ENCODE measurements around the gene EFNA1. TPM values are rescaled to one million over a fixed set of nuclear protein-coding genes. Genes with fewer than 3 reads are reported as not detected.

The EFNA1 gene
- total RNA-seq: 1 to 10 TPM; 1.6 to 8.4 (median 5.1) TPM
- total RNA-seq (2013): 2.0 TPM
- total RNA-seq: 0.08 to 8.5 (median 1.8) reads per million in 29 experiments

- DNase-seq (peak in 17 of 35 experiments; percentile 8 to 60 (median 29)), ATAC-seq (replicated peaks in 1 of 4) (peak; percentile 52 to 72 (median 60))
- Mint-ChIP-seq H3K36me3 (no peaks in the 10 kb centered on the region), H3K9me3 (no peaks in the 10 kb centered on the region), H3K4me3 (peak within 1 kb of the TSS; percentile 82 to 84 (median 83)), H3K27me3 (peaks cover 0 to 22% of the 10 kb centered on the region in 2 donors), H3K4me1 (peaks cover 37 to 42% (median 42%) of the 10 kb centered on the region in 3 donors), H3K27ac (peak within 1 kb of the TSS; percentile 80 to 89)
- POLR2A ChIA-PET: no interaction called here
- peak within 1 kb of the TSS; percentile 16 for H3K27ac ChIP-seq (ENCODE audit: low read length)
- no peaks in the 10 kb centered on the region for H3K36me3 ChIP-seq (ENCODE audit: control insufficient read depth in 2 of 2, extremely low read depth in 1 of 2, insufficient read depth in 1 of 2, low read length in 1 of 2)
- CTCF ChIA-PET: interaction anchor here in 1 of 2 donors (1.3 kb wide), 1 partner anchor 10 kb away, joined by 4 read pairs; no protein-coding TSS in a partner anchor
- H3K27me3 ChIP-seq (replicated peaks in 1 of 2; ENCODE audit: control insufficient read depth in 2 of 2, extremely low read depth in 1 of 2, insufficient read depth in 2 of 2, low read length in 1 of 2): peaks cover 0 to 57% of the 10 kb centered on the region in 2 experiments
- H3K4me1 ChIP-seq (ENCODE audit: control insufficient read depth in 1 of 2, extremely low read depth in 1 of 2, insufficient read depth in 2 of 2, low read length in 2 of 2): peaks cover 11 to 42% of the 10 kb centered on the region in 2 experiments
- H3K9me3 ChIP-seq: no peaks in the 10 kb centered on the region
- H3K4me3 ChIP-seq (ENCODE audit: control insufficient read depth in 1 of 2, extremely low read depth in 1 of 2, low read length in 1 of 2): peak within 1 kb of the TSS; percentile 49 to 77
- WGBS (ENCODE audit: insufficient coverage): under 1% methylated on average over 60 of the region's 76 CpGs
Measured at GRCh38 chr1:155127105-155127966, at the start of gene EFNA1. TSS of gene EFNA1 (plus strand) at chr1:155127876. CDS start at chr1:155127978, 102 bp downstream.

DNA sequence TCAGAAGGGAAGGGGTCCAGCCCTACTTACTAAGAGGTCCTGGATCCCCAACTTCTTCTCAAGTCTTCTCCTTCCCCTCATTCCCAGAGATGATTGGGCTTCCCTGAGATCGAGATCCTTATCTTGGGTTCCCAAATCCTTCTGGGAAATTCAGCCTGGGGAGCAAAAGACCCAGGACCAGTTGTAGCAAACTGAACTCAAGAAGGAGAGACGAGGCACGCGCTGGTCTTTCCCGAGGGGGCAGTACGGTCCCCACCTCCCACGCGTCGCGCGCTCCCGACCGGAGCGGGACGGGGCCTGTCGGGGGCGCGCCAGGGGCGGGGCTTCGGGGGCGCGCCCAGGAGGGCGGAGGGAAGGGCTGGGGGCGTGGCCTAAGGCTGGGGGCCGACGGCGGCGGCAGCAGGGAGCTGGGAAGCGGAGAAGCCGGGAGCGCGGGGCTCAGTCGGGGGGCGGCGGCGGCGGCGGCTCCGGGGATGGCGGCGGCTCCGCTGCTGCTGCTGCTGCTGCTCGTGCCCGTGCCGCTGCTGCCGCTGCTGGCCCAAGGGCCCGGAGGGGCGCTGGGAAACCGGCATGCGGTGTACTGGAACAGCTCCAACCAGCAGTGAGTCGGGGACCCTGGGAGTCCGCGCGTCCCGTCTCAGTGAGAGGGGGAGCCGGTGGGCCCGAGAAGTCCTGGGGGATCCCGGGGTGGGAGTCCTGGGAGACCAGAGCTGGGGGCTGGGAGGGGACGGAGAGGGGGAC, 49.0 kb upstream of the EFNA1 start, which contains the start of gene EFNA3:
Gene EFNA3 (plus strand): TSS at position 369 of the 741 bp plus-strand sequence. CDS start 105 bp downstream, at position 474.
- Histone ChIP-seq H3K4me1 (ENCODE audit: control insufficient read depth in 1 of 2, extremely low read depth in 1 of 2, insufficient read depth in 2 of 2, low read length in 2 of 2) (peaks cover 64 to 71% of the 10 kb centered on the region in 2 experiments), H3K4me3 (ENCODE audit: control insufficient read depth in 1 of 2, extremely low read depth in 1 of 2, low read length in 1 of 2) (peak within 1 kb of the TSS; percentile 33 to 51), H3K36me3 (ENCODE audit: control insufficient read depth in 2 of 2, extremely low read depth in 1 of 2, insufficient read depth in 1 of 2, low read length in 1 of 2) (no peaks in the 10 kb centered on the region), H3K9me3 (no peaks in the 10 kb centered on the region), H3K27ac (ENCODE audit: low read length) (no peak within 1 kb of the TSS), H3K27me3 (replicated peaks in 1 of 2; ENCODE audit: control insufficient read depth in 2 of 2, extremely low read depth in 1 of 2, insufficient read depth in 2 of 2, low read length in 1 of 2) (peaks cover 2 to 56% of the 10 kb centered on the region in 2 experiments)
- DNase-seq (peak in 11 of 35 experiments; percentile 28 to 73 (median 47)), ATAC-seq (replicated peaks in 1 of 4) (peak; percentile 51 to 57 (median 52))
- CTCF ChIA-PET: interaction anchor here in 1 of 2 donors (0.8 kb wide), 1 partner anchor 24 kb away, joined by 3 read pairs; no protein-coding TSS in a partner anchor
- peak within 1 kb of the TSS in 1 of 2 donors; percentile 10 for H3K27ac Mint-ChIP-seq
- H3K4me3 Mint-ChIP-seq: peak within 1 kb of the TSS; percentile 73 to 85 (median 74)
- H3K9me3 Mint-ChIP-seq: no peaks in the 10 kb centered on the region
- 5% methylated on average over 58 of the region's 59 CpGs for WGBS (ENCODE audit: insufficient coverage)
- peaks cover 29 to 46% (median 42%) of the 10 kb centered on the region in 3 donors for H3K4me1 Mint-ChIP-seq
- peaks cover 18 to 27% of the 10 kb centered on the region in 2 donors for H3K27me3 Mint-ChIP-seq
- no peaks in the 10 kb centered on the region for H3K36me3 Mint-ChIP-seq
- POLR2A ChIA-PET: interaction anchor here (0.5 kb wide), 2 partner anchors 67 to 453 kb away, joined by 4 to 6 read pairs; no protein-coding TSS in a partner anchor

DNA sequence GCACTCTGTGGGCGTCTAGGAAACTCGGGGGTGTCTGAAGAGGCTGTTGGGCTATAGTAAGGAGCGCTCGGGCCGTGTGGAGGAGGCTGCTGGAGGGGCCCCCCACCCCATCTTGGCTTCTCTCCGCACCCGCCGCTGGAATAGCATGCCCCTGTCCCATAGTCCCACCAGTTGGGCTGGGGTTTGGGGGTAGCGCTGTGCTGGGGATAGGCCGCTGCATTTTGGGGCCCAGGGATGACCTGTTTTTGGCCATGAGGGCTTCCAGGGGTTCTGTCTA, 48.5 kb upstream of the EFNA1 start:
- Histone ChIP-seq H3K9me3 (no peaks in the 10 kb centered on the region), H3K36me3 (ENCODE audit: control insufficient read depth in 2 of 2, extremely low read depth in 1 of 2, insufficient read depth in 1 of 2, low read length in 1 of 2) (no peaks in the 10 kb centered on the region), H3K27ac (ENCODE audit: low read length) (no peak overlapping the region), H3K4me1 (ENCODE audit: control insufficient read depth in 1 of 2, extremely low read depth in 1 of 2, insufficient read depth in 2 of 2, low read length in 2 of 2) (peaks cover 63 to 67% of the 10 kb centered on the region in 2 experiments), H3K4me3 (ENCODE audit: control insufficient read depth in 1 of 2, extremely low read depth in 1 of 2, low read length in 1 of 2) (peak overlapping the region; percentile 33 to 51), H3K27me3 (replicated peaks in 1 of 2; ENCODE audit: control insufficient read depth in 2 of 2, extremely low read depth in 1 of 2, insufficient read depth in 2 of 2, low read length in 1 of 2) (peaks cover 2 to 61% of the 10 kb centered on the region in 2 experiments)
- H3K9me3 Mint-ChIP-seq: no peaks in the 10 kb centered on the region
- ATAC-seq (replicated peaks in 1 of 4) (peak in 2 of 4 experiments; percentile 3 to 4), DNase-seq (no peak)
- peaks cover 30 to 47% (median 41%) of the 10 kb centered on the region in 3 donors for H3K4me1 Mint-ChIP-seq
- H3K27ac Mint-ChIP-seq: no peak overlapping the region
- no peaks in the 10 kb centered on the region for H3K36me3 Mint-ChIP-seq
- ChIA-PET POLR2A (interaction anchor here in 1 of 2 donors (0.5 kb wide), 1 partner anchor 67 kb away, joined by 6 read pairs; no protein-coding TSS in a partner anchor), CTCF (no interaction called here)
- WGBS (ENCODE audit: insufficient coverage): 27% methylated on average over 2 of the region's 10 CpGs
- H3K4me3 Mint-ChIP-seq: peak overlapping the region; percentile 73 to 85 (median 74)
- H3K27me3 Mint-ChIP-seq: peaks cover 23 to 32% of the 10 kb centered on the region in 2 donors

- DNase-seq: peak in 3 of 35 experiments; percentile 28 to 47 (median 28)
- POLR2A ChIA-PET: interaction anchor here in 1 of 2 donors (0.5 kb wide), 1 partner anchor 68 kb away, joined by 6 read pairs; no protein-coding TSS in a partner anchor
- no peaks in the 10 kb centered on the region for H3K9me3 ChIP-seq
- no peak overlapping the region for H3K27ac ChIP-seq (ENCODE audit: low read length)
- Mint-ChIP-seq H3K36me3 (no peaks in the 10 kb centered on the region), H3K27ac (peak overlapping the region in 1 of 2 donors; percentile 10), H3K27me3 (peaks cover 25 to 37% of the 10 kb centered on the region in 2 donors), H3K9me3 (no peaks in the 10 kb centered on the region), H3K4me3 (peak overlapping the region; percentile 73 to 85 (median 74)), H3K4me1 (peaks cover 35 to 51% (median 41%) of the 10 kb centered on the region in 3 donors)
- H3K4me1 ChIP-seq (ENCODE audit: control insufficient read depth in 1 of 2, extremely low read depth in 1 of 2, insufficient read depth in 2 of 2, low read length in 2 of 2): peaks cover 66 to 69% of the 10 kb centered on the region in 2 experiments
- peak in 2 of 4 experiments; percentile 7 to 19 for ATAC-seq (replicated peaks in 1 of 4)
- CTCF ChIA-PET: no interaction called here
- peaks cover 2 to 66% of the 10 kb centered on the region in 2 experiments for H3K27me3 ChIP-seq (replicated peaks in 1 of 2; ENCODE audit: control insufficient read depth in 2 of 2, extremely low read depth in 1 of 2, insufficient read depth in 2 of 2, low read length in 1 of 2)
- H3K4me3 ChIP-seq (ENCODE audit: control insufficient read depth in 1 of 2, extremely low read depth in 1 of 2, low read length in 1 of 2): peak overlapping the region; percentile 33 to 51
- WGBS (ENCODE audit: insufficient coverage): 1% methylated on average over 54 of the region's 67 CpGs
- no peaks in the 10 kb centered on the region for H3K36me3 ChIP-seq (ENCODE audit: control insufficient read depth in 2 of 2, extremely low read depth in 1 of 2, insufficient read depth in 1 of 2, low read length in 1 of 2)
Measured at GRCh38 chr1:155079487-155080311, 48.0 kb upstream of the EFNA1 start.

DNA sequence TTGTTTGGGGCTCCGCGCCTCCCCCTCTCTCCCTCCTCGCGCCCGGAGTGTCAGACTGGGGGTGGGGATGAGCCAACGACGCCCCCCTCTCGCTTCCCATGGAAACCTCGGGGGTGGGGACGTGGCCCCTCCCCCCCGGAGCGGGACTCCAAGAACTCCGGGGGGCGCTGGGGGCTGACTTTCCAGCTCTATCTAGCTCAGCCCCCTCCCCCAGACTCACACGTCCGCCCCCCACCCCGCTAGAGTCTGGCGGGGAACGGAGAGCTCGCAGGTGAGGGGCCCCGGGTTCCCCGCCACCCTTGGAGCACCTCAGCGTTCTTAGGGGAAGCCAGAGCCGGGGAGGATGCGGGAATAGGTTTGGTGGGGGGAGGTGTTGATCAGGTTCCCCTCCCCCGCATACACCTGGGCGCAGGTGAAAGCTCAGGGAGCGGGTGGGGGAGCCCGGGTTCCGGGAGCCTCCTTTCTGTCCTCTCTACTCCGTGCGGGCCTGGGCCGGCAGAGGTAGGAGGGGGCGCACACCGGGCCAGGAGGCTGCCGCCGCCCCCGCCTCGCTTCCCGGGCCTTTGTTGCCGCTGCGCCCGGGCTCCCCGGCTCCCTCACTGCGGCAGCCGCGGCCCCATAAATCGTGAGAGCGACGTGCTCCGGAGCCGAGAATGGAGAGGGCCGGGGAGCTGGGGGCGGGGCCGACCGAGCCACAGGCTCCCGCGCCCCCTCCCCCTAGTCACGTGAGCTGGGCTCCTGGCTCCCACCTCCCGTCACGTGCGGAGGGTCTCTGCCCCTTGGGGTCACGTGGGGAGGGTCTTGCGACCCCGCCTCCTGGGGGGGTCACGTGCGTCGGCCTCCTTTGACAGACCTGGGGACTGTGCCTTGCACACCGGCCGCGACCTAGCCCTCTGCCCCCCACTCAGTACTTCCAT, 47.1 kb upstream of the EFNA1 start:
- ATAC-seq (replicated peaks in 1 of 4): no peak
- Histone ChIP-seq H3K27me3 (replicated peaks in 1 of 2; ENCODE audit: control insufficient read depth in 2 of 2, extremely low read depth in 1 of 2, insufficient read depth in 2 of 2, low read length in 1 of 2) (peaks cover 2 to 67% of the 10 kb centered on the region in 2 experiments), H3K9me3 (no peaks in the 10 kb centered on the region), H3K36me3 (ENCODE audit: control insufficient read depth in 2 of 2, extremely low read depth in 1 of 2, insufficient read depth in 1 of 2, low read length in 1 of 2) (no peaks in the 10 kb centered on the region), H3K4me1 (ENCODE audit: control insufficient read depth in 1 of 2, extremely low read depth in 1 of 2, insufficient read depth in 2 of 2, low read length in 2 of 2) (peaks cover 64 to 70% of the 10 kb centered on the region in 2 experiments), H3K4me3 (ENCODE audit: control insufficient read depth in 1 of 2, extremely low read depth in 1 of 2, low read length in 1 of 2) (peak overlapping the region; percentile 27 to 51), H3K27ac (ENCODE audit: low read length) (no peak overlapping the region)
- H3K27ac Mint-ChIP-seq: no peak overlapping the region
- H3K36me3 Mint-ChIP-seq: no peaks in the 10 kb centered on the region
- peak overlapping the region; percentile 73 to 85 (median 78) for H3K4me3 Mint-ChIP-seq
- H3K27me3 Mint-ChIP-seq: peaks cover 25 to 37% of the 10 kb centered on the region in 2 donors
- peak in 7 of 35 experiments; percentile 31 to 61 (median 34) for DNase-seq
- ChIA-PET POLR2A (no interaction called here), CTCF (interaction anchor here in 1 of 2 donors (1.1 kb wide), 1 partner anchor 30 kb away, joined by 5 read pairs; the partner anchor contains the start of gene ADAM15)
- H3K9me3 Mint-ChIP-seq: no peaks in the 10 kb centered on the region
- peaks cover 40 to 56% (median 50%) of the 10 kb centered on the region in 3 donors for H3K4me1 Mint-ChIP-seq
- 0% methylated on average over 32 of the region's 71 CpGs for WGBS (ENCODE audit: insufficient coverage)

Data from T-cell (primary cell).